Measurements from ENCODE around the gene IRAK1. TPM values are rescaled to one million over a fixed set of nuclear protein-coding genes. Genes with fewer than 3 reads are reported as not detected.
A peak's percentile ranks its signal among the peaks of the same experiment; 100 is the strongest.

The IRAK1 gene
- total RNA-seq, 2 donors from 2014 or later = 71.0 to 83.9 TPM

DNA sequence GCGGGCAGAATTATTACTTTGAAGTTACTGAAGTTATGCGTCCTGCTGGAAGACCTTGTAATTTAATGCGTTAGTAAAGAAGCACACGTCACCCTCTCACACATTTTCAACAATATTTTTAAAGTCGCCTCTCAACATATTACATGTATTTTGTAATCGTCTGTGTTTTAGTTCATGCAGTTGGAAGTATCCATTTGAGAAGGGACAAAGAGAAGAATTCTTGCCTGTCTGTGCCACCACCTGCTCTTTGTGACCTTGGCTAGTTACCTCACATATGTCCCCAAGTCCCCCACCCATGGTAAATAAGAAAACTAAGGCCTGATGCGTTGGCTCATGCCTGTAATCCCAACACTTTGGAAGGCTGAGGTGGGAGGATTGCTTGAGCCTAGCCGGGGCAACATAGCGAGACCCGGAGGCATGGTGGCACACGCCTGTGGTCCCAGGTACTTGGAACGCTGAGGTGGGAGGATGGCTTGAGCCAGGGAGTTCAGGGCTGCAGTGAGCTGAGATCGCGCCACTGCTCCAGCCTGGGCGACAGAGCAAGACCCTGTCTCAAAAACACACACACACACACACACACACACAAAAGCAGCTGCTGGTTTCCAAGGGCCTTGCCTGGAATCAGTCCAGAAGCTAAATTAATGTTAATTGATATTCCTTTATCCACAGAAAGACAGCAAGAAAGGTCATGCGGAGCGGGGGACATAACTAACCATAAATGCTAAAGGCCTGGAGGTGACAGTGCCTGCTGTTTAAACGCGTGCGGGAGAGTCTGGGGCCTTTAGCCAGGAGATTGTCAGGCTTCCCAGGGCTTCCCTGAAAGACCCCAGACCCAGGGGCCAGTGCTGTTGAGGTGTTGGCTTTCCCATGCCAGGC, 46.3 kb downstream of the IRAK1 start:
- peaks cover 9 to 23% of the 10 kb centered on the region in 2 donors for H3K4me1 ChIP-seq (ENCODE audit: control insufficient read depth in 1 of 2, low read depth in 2 of 2)
- no peak for ATAC-seq (ENCODE audit: insufficient number of reproducible peaks, low FRiP score, low read depth)
- peak overlapping the region; percentile 87 for H3K4me3 ChIP-seq
- no peak for DNase-seq (ENCODE audit: low spot score)
- no peaks in the 10 kb centered on the region for H3K27me3 ChIP-seq (replicated peaks; ENCODE audit: insufficient read depth)
- no peaks in the 10 kb centered on the region for H3K9me3 ChIP-seq
- H3K36me3 ChIP-seq = no peaks in the 10 kb centered on the region
- peak overlapping the region; percentile 96 to 98 for H3K27ac ChIP-seq
- no peak for TF ChIP-seq CTCF (IDR thresholded peaks at IDR 0.05)

DNA sequence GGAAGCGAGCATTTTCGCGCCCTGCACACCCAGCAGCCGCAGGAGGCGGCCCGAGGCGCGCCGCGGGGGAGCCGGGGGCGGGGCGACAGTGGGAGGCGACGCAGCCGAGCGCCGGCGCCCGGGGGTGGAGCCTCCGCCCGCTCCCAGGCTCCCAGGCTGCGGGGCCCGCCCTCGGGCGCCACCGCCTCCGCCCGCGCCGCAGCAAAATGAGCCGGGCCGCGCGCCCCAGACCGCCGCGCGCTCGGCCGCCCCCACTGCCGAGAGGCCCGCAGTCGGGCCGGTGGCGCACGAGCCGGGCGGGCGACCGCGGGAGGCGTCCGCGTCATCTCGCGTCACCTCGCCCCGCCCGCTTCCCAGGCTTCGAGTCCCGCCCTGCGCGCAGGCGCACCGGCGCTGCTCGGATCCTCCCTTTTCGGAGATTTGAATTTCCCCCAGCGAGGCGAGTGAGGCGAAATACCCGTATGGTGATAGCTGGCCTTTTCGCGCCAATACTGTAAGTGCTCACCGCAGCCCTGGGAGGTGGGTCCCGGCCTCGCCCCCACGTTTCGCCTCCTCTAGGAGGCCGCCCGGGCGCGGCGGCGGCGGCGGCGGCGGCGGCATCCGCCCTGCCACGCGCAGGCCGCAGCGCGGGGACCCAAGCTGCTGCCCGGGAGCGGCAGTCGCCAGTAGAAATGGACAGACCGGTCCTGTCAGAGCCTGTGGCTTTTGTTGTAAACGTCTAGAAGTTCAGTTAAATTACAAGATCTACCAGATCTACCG, 47.2 kb downstream of the IRAK1 start, which contains the start of gene TMEM187:
TSS of gene TMEM187 (plus strand) at position 387 of the 759 bp plus-strand sequence. CDS start 9,309 bp downstream, outside the sequence.
- DNase-seq (ENCODE audit: low spot score) (peak; percentile 28), ATAC-seq (ENCODE audit: insufficient number of reproducible peaks, low FRiP score, low read depth) (peak; percentile 48)
- no peak for TF ChIP-seq CTCF (IDR thresholded peaks at IDR 0.05)
- Histone ChIP-seq H3K27me3 (replicated peaks; ENCODE audit: insufficient read depth) (no peaks in the 10 kb centered on the region), H3K27ac (peak within 1 kb of the TSS; percentile 96 to 98), H3K9me3 (no peaks in the 10 kb centered on the region), H3K4me1 (ENCODE audit: control insufficient read depth in 1 of 2, low read depth in 2 of 2) (peaks cover 10 to 31% of the 10 kb centered on the region in 2 donors), H3K36me3 (no peaks in the 10 kb centered on the region), H3K4me3 (peak within 1 kb of the TSS; percentile 87)

DNA sequence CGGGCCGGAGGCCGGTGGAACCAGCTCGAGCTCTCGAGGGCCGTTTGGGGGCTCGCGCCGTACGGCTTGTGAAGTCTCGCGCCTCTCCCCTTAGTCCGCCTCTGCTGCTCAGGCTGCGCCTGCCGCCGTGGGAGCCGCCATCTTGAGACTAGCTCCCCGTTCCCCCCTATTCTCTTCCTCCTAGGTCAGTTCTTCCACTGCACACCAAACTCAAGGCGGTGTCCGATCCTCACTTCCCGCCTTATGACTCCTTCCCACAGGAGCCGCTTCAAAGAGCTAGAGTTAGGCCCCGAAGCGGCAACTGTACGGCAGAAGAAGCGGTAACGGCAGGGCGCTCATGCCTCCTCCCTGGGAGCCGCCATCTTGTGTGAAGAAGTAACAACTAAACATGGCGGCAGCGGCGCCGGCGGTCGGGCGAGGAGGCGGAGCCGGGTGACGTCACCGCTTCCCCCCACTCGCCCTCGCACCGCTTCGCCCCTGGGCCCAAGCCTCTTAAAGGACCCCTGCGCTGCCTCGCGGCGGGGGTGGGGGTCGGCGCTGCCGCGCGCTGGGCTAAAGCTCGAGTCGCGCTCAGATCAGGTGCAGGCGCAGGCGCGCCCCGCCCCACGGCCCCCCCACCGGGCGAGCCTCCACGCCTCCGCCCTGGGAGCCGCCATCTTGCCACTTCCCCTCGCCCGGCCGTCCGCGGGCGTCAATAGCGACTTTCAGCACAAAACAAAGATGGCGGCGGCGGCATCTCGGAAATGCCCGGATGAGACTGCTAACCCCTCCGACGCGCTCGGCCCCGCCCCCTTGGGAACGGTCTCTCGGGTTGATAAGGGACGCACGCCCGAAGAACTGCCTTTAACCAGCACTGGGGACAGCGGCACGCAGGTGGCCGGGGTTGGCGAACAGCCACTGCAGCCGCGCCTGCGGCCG, 48.0 kb downstream of the IRAK1 start, which contains the start of gene HCFC1:
TSS of gene HCFC1 (minus strand) at position 369 of the 918 bp plus-strand sequence. CDS start 978 bp downstream, outside the sequence.
- Histone ChIP-seq H3K4me3 (peak within 1 kb of the TSS; percentile 87), H3K4me1 (ENCODE audit: control insufficient read depth in 1 of 2, low read depth in 2 of 2) (peaks cover 13 to 40% of the 10 kb centered on the region in 2 donors), H3K27me3 (replicated peaks; ENCODE audit: insufficient read depth) (no peaks in the 10 kb centered on the region), H3K27ac (peak within 1 kb of the TSS; percentile 96 to 98), H3K36me3 (no peaks in the 10 kb centered on the region), H3K9me3 (no peaks in the 10 kb centered on the region)
- TF ChIP-seq CTCF (IDR thresholded peaks at IDR 0.05) = no peak
- DNase-seq (ENCODE audit: low spot score) (peak; percentile 61), ATAC-seq (ENCODE audit: insufficient number of reproducible peaks, low FRiP score, low read depth) (peak; percentile 55)

DNA sequence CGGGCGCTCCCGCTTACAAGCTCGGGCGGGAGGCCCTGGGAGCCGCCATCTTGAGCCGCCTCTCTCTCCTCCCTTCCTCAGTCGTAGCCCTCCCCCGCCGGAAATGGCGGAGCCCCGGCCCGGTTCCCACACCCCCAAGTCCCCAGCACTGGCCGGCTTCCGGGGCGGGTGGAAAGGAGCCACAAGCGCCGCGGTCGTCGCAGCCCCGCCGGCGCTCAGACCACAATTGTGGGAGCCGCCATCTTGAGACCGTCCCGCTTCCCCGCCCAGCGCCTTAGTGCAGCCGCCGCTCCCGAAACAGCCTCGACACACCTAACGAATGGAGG, 48.6 kb downstream of the IRAK1 start:
- Histone ChIP-seq H3K9me3 (no peaks in the 10 kb centered on the region), H3K4me1 (ENCODE audit: control insufficient read depth in 1 of 2, low read depth in 2 of 2) (peaks cover 17 to 46% of the 10 kb centered on the region in 2 donors), H3K27ac (peak overlapping the region; percentile 96 to 98), H3K27me3 (replicated peaks; ENCODE audit: insufficient read depth) (no peaks in the 10 kb centered on the region), H3K36me3 (no peaks in the 10 kb centered on the region), H3K4me3 (peak overlapping the region; percentile 87)
- DNase-seq (ENCODE audit: low spot score) (peak; percentile 30), ATAC-seq (ENCODE audit: insufficient number of reproducible peaks, low FRiP score, low read depth) (peak; percentile 61)
- TF ChIP-seq CTCF (IDR thresholded peaks at IDR 0.05) = no peak
